OCI-LY3 (cell line): Measurements from ENCODE around the gene CTDP1.

Experiments used
- CTCF ChIP-seq: fragments of 200-600, 300-600 bp; sonication (generic); IDR thresholded peaks from 2 replicates; pipeline ENCODE4 v1.5.1; 2014; ENCODE audit warnings: antibody characterized with exemption, low read length, low read depth
- EZH2phosphoT487 ChIP-seq: fragments of 200-600 bp; shearing (Covaris generic); IDR thresholded peaks from 2 replicates; pipeline ENCODE4 v1.6.1; 2018; ENCODE audit warnings: antibody characterized with exemption, mixed run types, low read depth

DNA sequence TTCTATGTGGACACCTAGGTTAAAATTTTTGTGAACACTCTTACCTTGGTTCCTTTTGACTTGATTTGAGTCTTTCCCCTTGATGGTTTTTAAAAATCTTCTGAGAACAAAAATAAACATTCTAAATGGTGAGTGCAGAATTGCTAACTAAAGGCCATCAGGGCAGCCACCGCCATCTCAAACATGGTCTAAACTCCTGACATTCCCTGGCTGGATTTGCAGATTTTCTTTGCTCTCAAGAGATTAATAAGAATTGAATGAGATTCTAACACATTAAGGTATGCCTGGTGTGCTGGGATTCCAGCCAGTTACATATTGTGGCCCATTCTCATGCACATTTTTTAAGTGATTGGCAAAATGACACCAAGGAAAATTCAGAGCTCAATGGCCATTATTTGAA, 17.2 kb upstream of the CTDP1 start:
- no peak for TF ChIP-seq EZH2phosphoT487
- no peak for TF ChIP-seq CTCF
